GM18909 (cell line): ENCODE measurements around the gene AGPAT1.
A peak's percentile ranks its signal among the peaks of the same experiment; 100 is the strongest.
"Not testable (repeated sequence)": the region's sequence is repeated elsewhere in the genome, so short reads cannot be mapped to it uniquely, and the experiment has no call there.

Experiments used
- ATAC-seq: cut with Tn5 transposase; IDR thresholded peaks from one replicate; pipeline ENCODE4 v1.9.1; 2021; ENCODE audit warnings: mild to moderate bottlenecking; ENCODE audit not compliant: unreplicated experiment, poor library complexity

AGPAT1 gene

DNA sequence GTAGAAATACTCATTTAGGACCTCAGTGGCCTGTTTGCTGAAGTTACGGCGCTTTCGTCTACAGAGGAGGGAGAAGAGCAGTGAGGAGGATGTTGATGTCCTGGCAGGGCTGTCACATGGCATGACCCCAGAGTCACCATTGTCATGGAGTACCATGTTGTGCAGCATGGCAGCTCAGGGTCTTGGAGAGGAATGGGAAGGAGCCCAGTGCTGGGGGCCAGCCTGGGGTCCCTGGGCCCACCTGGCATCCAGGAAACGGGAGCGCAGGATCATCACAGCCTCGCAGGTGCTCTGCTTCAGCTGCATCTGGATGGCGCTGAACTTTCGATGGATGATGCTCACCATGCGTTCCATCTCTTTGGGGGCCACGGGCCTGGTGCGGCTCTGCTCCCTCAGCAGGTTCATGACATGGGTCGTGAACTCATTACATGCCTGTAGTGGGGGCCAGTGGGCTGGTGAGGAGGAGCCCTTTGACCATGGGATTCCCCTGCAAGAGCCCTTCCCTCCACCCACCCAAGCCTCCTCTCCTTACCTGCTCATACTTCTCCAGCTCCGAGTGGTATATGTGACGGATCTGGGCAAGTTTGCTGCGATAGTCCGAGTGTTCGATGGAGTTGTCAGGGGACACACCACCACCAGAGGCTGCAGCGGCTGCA lies 12.0 kb upstream of the AGPAT1 start:
- ATAC-seq, result not testable (repeated sequence)

GRCh38 chr6:32187009-32187709 lies 11.3 kb upstream of the AGPAT1 start:
- no peak for ATAC-seq

GRCh38 chr6:32186151-32186840 lies 10.4 kb upstream of the AGPAT1 start:
- ATAC-seq, result not testable (repeated sequence)

- ATAC-seq, result not testable (repeated sequence)
Observed at GRCh38 chr6:32185681-32186131, 9.8 kb upstream of the AGPAT1 start.

- no peak for ATAC-seq
Observed at GRCh38 chr6:32184084-32184640, 8.3 kb upstream of the AGPAT1 start, which contains the start of gene AGER. TSS of gene AGER (minus strand) at chr6:32184253. CDS start at chr6:32184222, 31 bp downstream.

GRCh38 chr6:32183483-32184083 lies 7.7 kb upstream of the AGPAT1 start:
- ATAC-seq, result no peak

DNA sequence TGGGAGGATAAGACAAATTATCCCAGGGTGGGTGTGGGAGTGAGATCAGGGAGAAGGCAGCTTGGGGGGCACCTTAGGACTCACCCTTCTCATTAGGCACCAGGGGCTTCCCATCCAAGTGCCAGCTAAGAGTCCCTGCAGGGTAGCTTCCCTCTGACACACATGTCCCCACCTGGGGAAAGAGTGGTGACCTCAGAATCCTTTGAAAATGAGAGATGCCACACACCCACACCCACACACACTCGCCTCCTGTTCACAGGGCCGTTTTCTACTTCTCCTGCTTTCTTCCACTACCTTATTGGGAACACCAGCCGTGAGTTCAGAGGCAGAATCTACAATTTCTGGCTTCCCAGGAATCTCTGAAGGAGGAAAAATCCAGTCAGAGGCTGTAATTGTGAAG lies 7.1 kb upstream of the AGPAT1 start:
- no peak for ATAC-seq

DNA sequence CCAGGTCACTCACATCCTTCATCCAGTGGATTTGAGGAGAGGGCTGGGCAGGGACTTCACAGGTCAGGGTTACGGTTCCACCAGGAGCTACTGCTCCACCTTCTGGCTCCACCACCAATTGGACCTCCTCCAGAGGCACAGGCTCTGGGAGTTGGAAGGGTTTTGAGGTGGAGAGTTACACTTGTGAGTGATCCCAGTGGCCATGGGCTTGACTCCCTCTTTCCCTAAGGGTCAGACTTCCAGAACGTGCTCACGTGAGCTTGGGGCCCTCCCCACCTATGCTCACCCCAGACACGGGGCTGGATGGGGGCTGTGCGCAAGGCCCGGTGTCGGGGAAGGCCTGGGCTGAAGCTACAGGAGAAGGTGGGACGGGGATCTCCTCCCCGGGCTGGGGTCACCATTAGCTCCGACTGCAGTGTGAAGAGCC lies 6.7 kb upstream of the AGPAT1 start:
- ATAC-seq, result no peak

GRCh38 chr6:32181915-32182529 lies 6.1 kb upstream of the AGPAT1 start:
- ATAC-seq, result no peak

GRCh38 chr6:32181148-32181702 lies 5.3 kb upstream of the AGPAT1 start:
- no peak for ATAC-seq

GRCh38 chr6:32179766-32180405 lies 4.0 kb upstream of the AGPAT1 start:
- no peak for ATAC-seq

DNA sequence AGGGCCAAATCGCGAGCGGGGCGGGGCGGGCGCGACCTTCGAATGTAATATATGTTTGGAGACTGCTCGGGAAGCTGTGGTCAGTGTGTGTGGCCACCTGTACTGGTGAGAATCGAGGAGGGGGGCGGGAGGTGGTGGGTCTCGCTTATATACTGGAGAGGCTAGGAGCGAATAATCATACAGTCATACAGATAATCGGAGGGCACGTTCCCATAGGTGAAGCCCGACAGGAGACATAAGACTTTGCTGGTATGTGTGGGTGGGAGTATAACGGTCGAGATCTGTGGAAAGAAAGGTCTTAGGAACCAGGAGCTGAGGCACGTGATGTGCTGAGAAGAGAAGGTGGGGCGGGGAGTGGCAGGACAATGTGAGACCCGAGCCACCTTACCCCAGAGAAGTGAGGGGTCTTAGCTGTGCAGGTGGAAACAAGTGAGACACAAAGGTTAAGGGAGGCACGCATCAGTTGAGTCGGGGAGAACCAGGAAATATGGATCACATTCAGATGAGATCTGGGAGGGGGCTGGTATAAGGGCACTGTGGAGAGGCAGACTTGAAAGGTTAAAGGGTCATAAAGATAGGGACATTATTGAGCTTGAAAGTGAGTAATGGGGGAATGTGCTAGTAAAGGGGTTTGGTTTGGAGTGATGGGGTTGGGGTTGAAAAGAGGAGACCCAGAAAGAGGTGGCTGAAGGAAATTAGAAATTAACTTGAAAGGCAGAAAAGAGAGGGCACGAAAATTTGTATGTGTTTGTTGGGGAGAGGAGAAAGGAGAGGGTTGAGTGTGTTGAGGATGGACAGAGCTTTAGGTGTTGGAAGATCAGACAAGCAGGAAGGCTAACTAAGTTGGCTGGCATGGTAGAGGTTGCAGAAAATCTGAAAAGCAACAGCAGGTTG lies 2.9 kb upstream of the AGPAT1 start:
- no peak for ATAC-seq

- peak; percentile 85 for ATAC-seq
Observed at GRCh38 chr6:32177788-32178546, 2.1 kb upstream of the AGPAT1 start, which contains the start of gene RNF5. TSS of gene RNF5 (plus strand) at chr6:32178405. CDS start at chr6:32178512, 107 bp downstream.

DNA sequence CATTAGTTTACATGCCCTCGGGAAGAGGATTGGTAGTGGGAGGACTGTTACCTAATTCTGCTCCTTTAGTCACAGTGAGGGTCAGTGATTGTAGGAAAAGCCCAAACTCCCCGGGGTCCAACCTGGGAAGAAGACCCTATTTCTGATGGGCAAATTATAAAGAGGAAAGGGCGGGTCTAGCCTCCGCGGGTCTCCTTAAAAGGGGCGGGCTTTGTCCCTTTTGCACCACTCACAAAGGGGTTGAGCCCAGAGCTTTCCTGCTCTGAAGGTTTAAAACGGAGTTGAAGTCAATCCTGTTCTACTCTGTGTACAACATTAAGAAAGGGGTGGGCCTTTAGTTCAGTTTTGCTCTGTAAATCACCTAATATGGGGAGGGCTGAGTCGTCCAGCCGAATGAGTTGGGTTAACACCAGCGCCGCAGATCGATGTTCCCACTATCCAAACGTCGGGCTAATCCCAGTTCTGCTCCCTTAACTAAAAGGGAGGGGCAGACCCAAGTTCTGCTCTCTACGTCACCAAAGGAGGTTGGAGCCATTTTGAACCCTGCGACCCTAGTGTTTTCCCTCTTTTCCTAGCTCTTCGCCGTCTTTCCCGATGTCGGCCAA lies 1.4 kb upstream of the AGPAT1 start:
- ATAC-seq, result peak; percentile 1

DNA sequence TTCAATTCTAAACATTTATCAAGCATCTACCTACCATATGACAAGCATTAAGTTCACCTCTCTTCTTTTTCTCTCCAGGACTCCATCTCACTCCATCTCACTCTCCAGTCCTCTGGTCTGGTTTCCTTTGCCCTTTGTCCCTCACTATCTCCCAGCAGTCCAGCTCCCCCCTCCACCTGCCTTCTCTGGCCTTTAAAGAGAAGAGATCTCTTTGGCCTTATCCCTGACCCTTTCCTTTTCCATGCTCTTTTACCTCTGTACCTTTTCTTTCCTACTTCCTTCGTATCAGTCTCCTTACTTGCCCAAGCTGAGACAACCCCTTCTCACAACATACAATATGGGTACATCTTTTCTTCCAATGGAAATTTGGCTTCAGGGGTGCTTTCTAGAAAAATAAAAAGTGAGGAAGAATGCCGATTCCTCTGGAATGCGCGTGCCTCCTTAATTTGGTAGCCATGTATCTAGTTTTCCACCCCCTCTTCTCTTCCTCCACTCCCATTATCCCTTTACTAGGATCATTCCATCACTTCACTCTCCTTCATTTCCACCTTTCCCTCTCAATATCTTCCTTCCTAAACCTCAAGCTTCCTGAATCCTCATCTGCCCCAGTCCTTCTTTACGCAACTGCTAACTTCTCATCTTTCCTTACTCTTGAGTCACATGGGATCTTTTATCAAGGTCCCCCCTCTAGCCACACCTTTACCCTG lies 745 bp upstream of the AGPAT1 start:
- no peak for ATAC-seq

GRCh38 chr6:32175322-32175710 lies 568 bp downstream of the AGPAT1 start:
- no peak for ATAC-seq
